Nephron (organoid): ENCODE data around the gene ALK.

Source experiments
- H3K27ac Mint-ChIP-seq, 3 experiments: 2 replicates each; pipeline ENCODE4 v1.8.0; 2020; ENCODE audit warnings: mixed read lengths in 3 of 3, mild to moderate bottlenecking in 2 of 3, moderate library complexity in 1 of 3
- H3K27me3 Mint-ChIP-seq: 2 replicates; pipeline ENCODE4 v1.8.0; 2021; ENCODE audit warnings: low read depth, mild to moderate bottlenecking, moderate library complexity, mixed read lengths
- H3K36me3 Mint-ChIP-seq: 2 replicates; pipeline ENCODE4 v1.8.0; 2020; ENCODE audit warnings: low read depth, mixed read lengths
- H3K4me1 Mint-ChIP-seq: 2 replicates; pipeline ENCODE4 v1.8.0; 2020; ENCODE audit warnings: mixed read lengths
- H3K4me3 Mint-ChIP-seq, 3 experiments: 2 replicates each; pipeline ENCODE4 v1.8.0; 2020; ENCODE audit warnings: mild to moderate bottlenecking in 3 of 3, mixed read lengths in 3 of 3, moderate library complexity in 2 of 3
- H3K9me3 Mint-ChIP-seq: 2 replicates; pipeline ENCODE4 v1.8.0; 2020; ENCODE audit warnings: mixed read lengths
- CTCF ChIP-seq, 3 experiments: fragments of 200-600 bp; sonication (generic); IDR thresholded peaks; one replicate each; pipeline ENCODE4 v1.5.0; 2021; ENCODE audit warnings: antibody characterized with exemption in 3 of 3; ENCODE audit not compliant: unreplicated experiment in 3 of 3

The ALK gene

DNA sequence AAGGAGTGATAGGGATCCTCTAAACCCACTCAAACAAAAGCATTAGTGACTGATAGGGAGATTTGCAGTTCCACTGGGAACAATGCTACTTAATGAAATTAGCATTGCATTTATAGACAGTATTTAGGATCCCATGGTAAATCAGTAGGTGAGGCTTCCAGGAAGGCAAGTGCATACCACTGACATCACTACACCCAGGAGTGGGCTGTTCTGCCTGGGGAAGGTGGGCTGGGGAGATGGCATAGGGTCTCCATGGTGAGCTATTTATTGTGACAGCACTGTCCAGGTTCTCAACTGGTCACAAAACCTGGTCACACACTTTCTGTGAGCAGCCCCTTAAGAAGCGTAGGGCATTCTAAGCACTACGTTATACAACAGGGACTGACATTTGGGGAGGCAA is 262.2 kb downstream of the ALK start:
- TF ChIP-seq CTCF (IDR thresholded peaks at IDR 0.05; ENCODE audit: unreplicated experiment in 3 of 3): no peak
- H3K36me3 Mint-ChIP-seq: no peaks in the 10 kb centered on the region
- H3K27ac Mint-ChIP-seq: no peak overlapping the region
- H3K9me3 Mint-ChIP-seq: no peaks in the 10 kb centered on the region
- H3K4me3 Mint-ChIP-seq: no peak overlapping the region
- peaks cover 49% of the 10 kb centered on the region for H3K4me1 Mint-ChIP-seq
- H3K27me3 Mint-ChIP-seq: peaks cover 5% of the 10 kb centered on the region

GRCh38 chr2:29657674-29658073 is 263.7 kb downstream of the ALK start:
- Mint-ChIP-seq H3K27ac (peak overlapping the region; percentile 27 to 87 (median 81)), H3K4me1 (peaks cover 49% of the 10 kb centered on the region), H3K9me3 (peaks cover 4% of the 10 kb centered on the region), H3K36me3 (no peaks in the 10 kb centered on the region), H3K27me3 (peaks cover 5% of the 10 kb centered on the region), H3K4me3 (no peak overlapping the region)
- TF ChIP-seq CTCF (IDR thresholded peaks at IDR 0.05; ENCODE audit: unreplicated experiment in 3 of 3): no peak

GRCh38 chr2:29655391-29656086 is 265.8 kb downstream of the ALK start:
- Mint-ChIP-seq H3K9me3 (peaks cover 4% of the 10 kb centered on the region), H3K4me3 (no peak overlapping the region), H3K36me3 (no peaks in the 10 kb centered on the region), H3K27me3 (peaks cover 5% of the 10 kb centered on the region), H3K27ac (peak overlapping the region in 2 of 3 experiments; percentile 17 to 27), H3K4me1 (peaks cover 45% of the 10 kb centered on the region)
- no peak for TF ChIP-seq CTCF (IDR thresholded peaks at IDR 0.05; ENCODE audit: unreplicated experiment in 3 of 3)

DNA sequence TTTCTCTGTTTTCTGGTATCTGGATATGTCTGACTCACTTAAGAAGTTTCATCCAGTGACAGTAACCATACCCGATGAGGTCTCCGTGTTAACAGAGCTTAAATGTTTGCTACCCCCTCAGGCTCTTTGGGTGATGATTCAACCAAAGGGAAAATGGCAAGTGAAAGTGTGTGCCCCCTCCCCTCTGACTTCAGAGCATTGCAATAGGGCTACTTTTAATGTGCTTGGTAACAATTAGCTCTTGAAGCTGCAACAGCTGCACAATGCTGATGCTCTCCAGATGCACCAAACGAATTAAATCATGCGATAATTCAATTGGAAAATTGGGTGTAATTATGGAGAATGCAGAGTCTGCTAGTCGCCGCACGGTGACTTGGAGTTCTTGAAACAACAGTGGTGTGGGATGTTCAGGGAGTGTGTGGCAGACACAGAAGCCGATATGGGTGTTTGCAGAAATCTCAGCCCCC is 270.7 kb downstream of the ALK start:
- peaks cover 27% of the 10 kb centered on the region for H3K9me3 Mint-ChIP-seq
- H3K36me3 Mint-ChIP-seq: no peaks in the 10 kb centered on the region
- H3K4me3 Mint-ChIP-seq: no peak overlapping the region
- no peak for TF ChIP-seq CTCF (IDR thresholded peaks at IDR 0.05; ENCODE audit: unreplicated experiment in 3 of 3)
- H3K27ac Mint-ChIP-seq: no peak overlapping the region
- H3K4me1 Mint-ChIP-seq: peaks cover 8% of the 10 kb centered on the region
- peaks cover 2% of the 10 kb centered on the region for H3K27me3 Mint-ChIP-seq

DNA sequence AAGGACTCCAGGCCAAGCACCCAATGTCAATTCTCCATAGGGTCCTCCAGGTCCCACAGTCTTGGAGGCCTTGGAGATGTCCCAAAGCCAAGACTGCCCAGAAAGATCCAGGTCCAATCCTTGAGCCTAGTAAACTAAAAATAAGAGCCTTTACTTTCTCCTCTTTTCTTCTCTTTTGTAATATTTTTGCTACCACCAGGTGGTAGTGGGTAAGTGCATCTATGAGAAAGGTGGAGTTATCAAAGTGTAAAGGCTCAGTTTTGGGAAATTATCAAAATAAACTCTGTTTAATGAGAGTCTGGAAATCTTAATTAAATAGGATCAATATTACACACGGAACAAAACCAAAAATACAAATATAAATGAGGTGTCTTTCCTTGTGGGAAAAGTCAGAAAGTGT is 276.4 kb downstream of the ALK start:
- Mint-ChIP-seq H3K4me3 (no peak overlapping the region), H3K9me3 (peaks cover 24% of the 10 kb centered on the region), H3K27ac (no peak overlapping the region), H3K4me1 (no peaks in the 10 kb centered on the region), H3K36me3 (no peaks in the 10 kb centered on the region), H3K27me3 (peaks cover 4% of the 10 kb centered on the region)
- no peak for TF ChIP-seq CTCF (IDR thresholded peaks at IDR 0.05; ENCODE audit: unreplicated experiment in 3 of 3)

DNA sequence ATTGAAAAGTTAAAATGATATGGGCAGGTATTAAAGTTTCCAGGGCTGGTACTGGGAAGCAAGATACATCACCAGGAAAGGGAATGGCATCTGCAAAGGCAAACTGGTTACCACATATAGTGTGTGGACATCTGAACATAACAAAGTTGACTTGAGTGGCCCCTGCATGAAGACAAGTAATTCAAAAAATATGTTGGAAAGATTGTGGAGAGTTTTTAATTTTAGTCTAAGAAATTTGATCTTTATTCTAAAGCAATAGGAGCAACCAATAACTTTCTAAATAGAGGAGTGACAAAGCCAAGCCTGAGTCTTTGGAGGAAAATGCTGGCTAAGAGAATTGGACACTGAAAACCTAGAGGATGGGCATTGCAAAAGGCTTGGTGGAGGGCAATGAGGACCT is 278.2 kb downstream of the ALK start:
- Mint-ChIP-seq H3K4me1 (no peaks in the 10 kb centered on the region), H3K27ac (no peak overlapping the region), H3K4me3 (no peak overlapping the region), H3K27me3 (peaks cover 4% of the 10 kb centered on the region), H3K9me3 (peaks cover 8% of the 10 kb centered on the region), H3K36me3 (no peaks in the 10 kb centered on the region)
- TF ChIP-seq CTCF (IDR thresholded peaks at IDR 0.05; ENCODE audit: unreplicated experiment in 3 of 3): no peak
